Activated CD8-positive, alpha-beta T cell treated with anti-CD3 and anti-CD28 coated beads for 36 hours (primary cell): ENCODE data around the gene OSM. TPM values are rescaled to one million over a fixed set of nuclear protein-coding genes. Genes with fewer than 3 reads are reported as not detected.
A peak's percentile ranks its signal among the peaks of the same experiment; 100 is the strongest.

ENCODE experiments used
- ATAC-seq: fragments of 200-7000 bp; cut with Tn5 transposase; one replicate; pipeline ENCODE4 v1.10.0; 2021; ENCODE audit warnings: mild to moderate bottlenecking, moderate library complexity
- CTCF ChIA-PET: fragments of 350-600 bp; sonication (Branson Sonifier 250); formaldehyde crosslinking; loops from one replicate; lab custom pipeline; 2021; ENCODE audit warnings: antibody characterized with exemption; lab: Charles Lee
- POLR2A ChIA-PET: fragments of 350-600 bp; sonication (Branson Sonifier 250); formaldehyde crosslinking; loops from one replicate; lab custom pipeline; 2021; ENCODE audit warnings: antibody characterized with exemption; lab: Charles Lee
- DNase-seq: peaks from one replicate; pipeline ENCODE4 v3.0.0-alpha.2; 2020
- H3K27ac Mint-ChIP-seq: one replicate; pipeline ENCODE4 v1.8.0; 2021; ENCODE audit warnings: mild to moderate bottlenecking, mixed read lengths
- H3K27me3 Mint-ChIP-seq: one replicate; pipeline ENCODE4 v1.8.0; 2021; ENCODE audit warnings: mixed read lengths
- H3K36me3 Mint-ChIP-seq: one replicate; pipeline ENCODE4 v1.8.0; 2021; ENCODE audit warnings: low read depth, mixed read lengths
- H3K4me1 Mint-ChIP-seq: one replicate; pipeline ENCODE4 v1.8.0; 2021; ENCODE audit warnings: low read depth, mixed read lengths
- H3K4me3 Mint-ChIP-seq: one replicate; pipeline ENCODE4 v1.8.0; 2021; ENCODE audit warnings: mild to moderate bottlenecking, moderate library complexity, mixed read lengths
- H3K9me3 Mint-ChIP-seq: one replicate; pipeline ENCODE4 v1.8.0; 2021; ENCODE audit warnings: mixed read lengths
- CTCF ChIP-seq: fragments of 200-600 bp; IDR thresholded peaks from one replicate; pipeline ENCODE4 v1.8.0; 2022; ENCODE audit warnings: antibody characterized with exemption, mild to moderate bottlenecking
- intact Hi-C: fragments of 100-400 bp; cut with micrococcal nuclease; formaldehyde crosslinking; loops from one replicate; pipeline ENCODE4 v1.10.0; 2022
- total RNA-seq, 2 experiments: library from RNA; stranded (reverse); gene quantifications; one replicate each; pipeline ENCODE4 v1.2.3, GENCODE V29; 2021

OSM gene
- total RNA-seq, 2 experiments from 2014 or later = 44.3 to 45.7 TPM

- peaks cover 64% of the 10 kb centered on the region for H3K36me3 Mint-ChIP-seq
- ChIA-PET POLR2A (interaction anchor here (0.8 to 2.3 kb wide), 6 partner anchors 17 to 157 kb away, joined by 3 to 6 read pairs (median 4); partner anchors contain the start of gene CASTOR1), CTCF (interaction anchor here (3.3 to 4.5 kb wide), 3 partner anchors 19 to 158 kb away, joined by 17 to 45 read pairs (median 23); partner anchors contain the start of gene RNF215)
- peak; percentile 68 for ATAC-seq
- peaks cover 40% of the 10 kb centered on the region for H3K4me1 Mint-ChIP-seq
- no peaks in the 10 kb centered on the region for H3K9me3 Mint-ChIP-seq
- H3K4me3 Mint-ChIP-seq = peak overlapping the region; percentile 95
- H3K27me3 Mint-ChIP-seq = no peaks in the 10 kb centered on the region
- peak overlapping the region; percentile 99 for H3K27ac Mint-ChIP-seq
- TF ChIP-seq CTCF = no peak
- peak; percentile 94 for DNase-seq
- intact Hi-C loops = no loop called here
Measured at GRCh38 chr22:30265823-30266444, 717 bp downstream of the OSM start.

GRCh38 chr22:30265131-30265720, 1.4 kb downstream of the OSM start:
- Mint-ChIP-seq H3K27ac (peak overlapping the region; percentile 99), H3K4me3 (peak overlapping the region; percentile 95), H3K4me1 (peaks cover 40% of the 10 kb centered on the region), H3K27me3 (no peaks in the 10 kb centered on the region), H3K36me3 (peaks cover 64% of the 10 kb centered on the region), H3K9me3 (no peaks in the 10 kb centered on the region)
- no peak for TF ChIP-seq CTCF
- ChIA-PET POLR2A (interaction anchor here (0.8 to 2.4 kb wide), 8 partner anchors 14 to 160 kb away, joined by 3 to 14 read pairs (median 4); partner anchors contain the start of gene CASTOR1), CTCF (interaction anchor here (1.4 to 4.5 kb wide), 5 partner anchors 19 to 161 kb away, joined by 3 to 45 read pairs (median 17); partner anchors contain the start of gene RNF215)
- DNase-seq (no peak), ATAC-seq (no peak)
- intact Hi-C loops = no loop called here

- Mint-ChIP-seq H3K4me3 (peak overlapping the region; percentile 95), H3K36me3 (peaks cover 54% of the 10 kb centered on the region), H3K9me3 (no peaks in the 10 kb centered on the region), H3K27ac (peak overlapping the region; percentile 83), H3K4me1 (peaks cover 38% of the 10 kb centered on the region), H3K27me3 (no peaks in the 10 kb centered on the region)
- no peak for DNase-seq
- TF ChIP-seq CTCF = no peak
- ChIA-PET POLR2A (interaction anchor here (0.6 to 2.4 kb wide), 6 partner anchors 15 to 158 kb away, joined by 3 to 14 read pairs (median 5); no protein-coding TSS in a partner anchor), CTCF (interaction anchor here (0.7 to 4.5 kb wide), 20 partner anchors 8 to 163 kb away, joined by 3 to 45 read pairs (median 4); partner anchors contain the start of gene RNF215)
- ATAC-seq = no peak
- intact Hi-C loops = no loop called here
Measured at GRCh38 chr22:30263883-30264282, 2.8 kb downstream of the OSM start.

GRCh38 chr22:30262917-30263741, 3.5 kb downstream of the OSM start:
- Mint-ChIP-seq H3K9me3 (no peaks in the 10 kb centered on the region), H3K27ac (peak overlapping the region; percentile 83), H3K36me3 (peaks cover 49% of the 10 kb centered on the region), H3K4me1 (peaks cover 31% of the 10 kb centered on the region), H3K4me3 (peak overlapping the region; percentile 95), H3K27me3 (no peaks in the 10 kb centered on the region)
- DNase-seq (peak; percentile 88), ATAC-seq (no peak)
- TF ChIP-seq CTCF = peak; percentile 100
- CTCF ChIA-PET = interaction anchor here (0.6 to 4.5 kb wide), 29 partner anchors 9 to 163 kb away, joined by 3 to 45 read pairs (median 4); partner anchors contain the start of genes LIF, RNF215 and SEC14L2
- intact Hi-C loops = no loop called here
- POLR2A ChIA-PET = interaction anchor here (0.6 to 2.4 kb wide), 8 partner anchors 16 to 157 kb away, joined by 3 to 14 read pairs (median 4); no protein-coding TSS in a partner anchor
